ENCODE data around the gene TSEN54. TPM values are rescaled to one million over a fixed set of nuclear protein-coding genes. Genes with fewer than 3 reads are reported as not detected.

The TSEN54 gene
- polyA plus RNA-seq, 1 of the 3 experiments (the other 2 are of a cell fraction): 29.8 TPM

DNA sequence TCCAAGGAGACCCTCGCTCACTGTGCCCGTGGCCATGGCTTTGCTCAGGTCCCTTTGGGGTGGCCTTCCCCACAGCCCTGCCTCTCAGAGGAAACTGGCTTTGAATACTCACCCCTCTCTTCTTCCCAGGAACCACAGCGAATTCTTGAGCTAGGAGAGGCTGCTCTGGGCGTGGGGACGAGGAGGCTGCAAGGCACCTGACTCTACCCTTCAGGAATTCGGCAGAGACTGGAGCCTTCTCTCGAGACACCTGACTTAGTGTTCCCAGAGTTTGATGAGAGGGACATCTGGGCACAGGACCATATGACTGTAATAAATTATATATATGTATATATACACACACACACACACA lies 15.4 kb downstream of the TSEN54 start:
- Histone ChIP-seq H3K4me1 (ENCODE audit: control insufficient read depth in 1 of 2, insufficient read depth in 2 of 2, low read depth in 1 of 2, low read length in 1 of 2) (no peaks in the 10 kb centered on the region), H3K4me3 (ENCODE audit: low read depth in 2 of 2, low read length in 1 of 2) (no peak overlapping the region), H3K36me3 (replicated peaks in 1 of 2; ENCODE audit: control insufficient read depth in 1 of 2, insufficient read depth in 2 of 2, low read length in 1 of 2) (no peaks in the 10 kb centered on the region), H2AFZ (ENCODE audit: low read depth) (no peak overlapping the region), H3K4me2 (no peak overlapping the region), H3K79me2 (ENCODE audit: insufficient read depth) (no peaks in the 10 kb centered on the region), H4K20me1 (ENCODE audit: insufficient read depth) (no peaks in the 10 kb centered on the region), H3F3A (replicated peaks; ENCODE audit: insufficient read depth) (peaks cover 5% of the 10 kb centered on the region), H3K27ac (ENCODE audit: low read depth in 2 of 2, low read length in 1 of 2) (no peak overlapping the region), H3K9ac (no peak overlapping the region), H3K9me2 (no peaks in the 10 kb centered on the region), H3K27me3 (ENCODE audit: insufficient read depth) (peaks cover 4% of the 10 kb centered on the region; the same call in 1 of the 2 replicates), H3K9me3 (no peaks in the 10 kb centered on the region)
- POLR2A ChIA-PET: no interaction called here
- WGBS (ENCODE audit: low lambda C conversion rate): 72% methylated on average over 4 of the region's 7 CpGs
- no peak for TF ChIP-seq JUND (IDR thresholded peaks at IDR 0.05)
- no peak for TF ChIP-seq EZH2phosphoT487 (IDR thresholded peaks at IDR 0.05; ENCODE audit: borderline replicate concordance, low read depth)
- TF ChIP-seq SMC3 (IDR thresholded peaks at IDR 0.05; ENCODE audit: low read depth, low read length): no peak
- TF ChIP-seq RFX5 (IDR thresholded peaks at IDR 0.05; ENCODE audit: low read length): no peak
- no peak for TF ChIP-seq NRF1 (IDR thresholded peaks at IDR 0.05; ENCODE audit: low read depth, low read length)
- no peak for TF ChIP-seq FOSL2 (IDR thresholded peaks at IDR 0.05; ENCODE audit: borderline replicate concordance, low read depth)
- TF ChIP-seq GABPA (IDR thresholded peaks at IDR 0.05; ENCODE audit: low read depth): no peak
- TF ChIP-seq NFIC (IDR thresholded peaks at IDR 0.05; ENCODE audit: borderline replicate concordance): no peak
- TF ChIP-seq, protein P1, sequence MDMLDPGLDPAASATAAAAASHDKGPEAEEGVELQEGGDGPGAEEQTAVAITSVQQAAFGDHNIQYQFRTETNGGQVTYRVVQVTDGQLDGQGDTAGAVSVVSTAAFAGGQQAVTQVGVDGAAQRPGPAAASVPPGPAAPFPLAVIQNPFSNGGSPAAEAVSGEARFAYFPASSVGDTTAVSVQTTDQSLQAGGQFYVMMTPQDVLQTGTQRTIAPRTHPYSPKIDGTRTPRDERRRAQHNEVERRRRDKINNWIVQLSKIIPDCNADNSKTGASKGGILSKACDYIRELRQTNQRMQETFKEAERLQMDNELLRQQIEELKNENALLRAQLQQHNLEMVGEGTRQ (IDR thresholded peaks at IDR 0.05; ENCODE audit: borderline replicate concordance, low read depth, low read length): no peak
- no peak for TF ChIP-seq TCF12 (IDR thresholded peaks at IDR 0.05)
- TF ChIP-seq, protein P2, sequence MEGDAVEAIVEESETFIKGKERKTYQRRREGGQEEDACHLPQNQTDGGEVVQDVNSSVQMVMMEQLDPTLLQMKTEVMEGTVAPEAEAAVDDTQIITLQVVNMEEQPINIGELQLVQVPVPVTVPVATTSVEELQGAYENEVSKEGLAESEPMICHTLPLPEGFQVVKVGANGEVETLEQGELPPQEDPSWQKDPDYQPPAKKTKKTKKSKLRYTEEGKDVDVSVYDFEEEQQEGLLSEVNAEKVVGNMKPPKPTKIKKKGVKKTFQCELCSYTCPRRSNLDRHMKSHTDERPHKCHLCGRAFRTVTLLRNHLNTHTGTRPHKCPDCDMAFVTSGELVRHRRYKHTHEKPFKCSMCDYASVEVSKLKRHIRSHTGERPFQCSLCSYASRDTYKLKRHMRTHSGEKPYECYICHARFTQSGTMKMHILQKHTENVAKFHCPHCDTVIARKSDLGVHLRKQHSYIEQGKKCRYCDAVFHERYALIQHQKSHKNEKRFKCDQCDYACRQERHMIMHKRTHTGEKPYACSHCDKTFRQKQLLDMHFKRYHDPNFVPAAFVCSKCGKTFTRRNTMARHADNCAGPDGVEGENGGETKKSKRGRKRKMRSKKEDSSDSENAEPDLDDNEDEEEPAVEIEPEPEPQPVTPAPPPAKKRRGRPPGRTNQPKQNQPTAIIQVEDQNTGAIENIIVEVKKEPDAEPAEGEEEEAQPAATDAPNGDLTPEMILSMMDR (IDR thresholded peaks at IDR 0.05): no peak
- no peak for DNase-seq
- CTCF ChIA-PET: interaction anchor here (1.1 kb wide), 2 partner anchors 20 to 101 kb away, joined by 3 to 4 read pairs; partner anchors contain the start of gene SMIM5

DNA sequence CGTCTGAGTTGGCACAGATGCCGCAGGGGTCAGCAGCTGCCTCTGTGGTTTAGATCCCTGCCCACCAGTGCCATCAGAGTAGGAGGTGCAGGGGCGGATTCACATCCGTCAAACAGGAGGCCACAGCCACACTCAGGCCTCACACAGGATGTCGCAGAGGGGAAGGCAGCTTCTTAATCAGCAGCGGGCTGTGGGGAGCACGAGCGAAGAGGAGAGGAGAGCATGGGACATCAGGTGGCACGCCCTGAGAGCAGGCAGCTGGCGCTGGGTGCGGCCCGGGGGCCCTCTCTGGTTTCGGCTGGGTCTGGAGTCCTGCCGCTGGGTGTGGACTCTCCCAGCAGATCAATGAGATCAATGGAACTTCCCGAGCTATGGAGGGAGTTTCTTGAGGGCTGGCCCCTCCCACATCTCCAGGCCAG lies 18.8 kb downstream of the TSEN54 start:
- Histone ChIP-seq H3K27me3 (ENCODE audit: insufficient read depth) (no peaks in the 10 kb centered on the region), H3K36me3 (replicated peaks in 1 of 2; ENCODE audit: control insufficient read depth in 1 of 2, insufficient read depth in 2 of 2, low read length in 1 of 2) (no peaks in the 10 kb centered on the region), H3K9ac (no peak overlapping the region), H3K4me3 (ENCODE audit: low read depth in 2 of 2, low read length in 1 of 2) (no peak overlapping the region), H3K9me3 (no peaks in the 10 kb centered on the region), H3K9me2 (no peaks in the 10 kb centered on the region), H3F3A (replicated peaks; ENCODE audit: insufficient read depth) (no peaks in the 10 kb centered on the region), H2AFZ (ENCODE audit: low read depth) (no peak overlapping the region), H3K27ac (ENCODE audit: low read depth in 2 of 2, low read length in 1 of 2) (no peak overlapping the region), H3K79me2 (ENCODE audit: insufficient read depth) (no peaks in the 10 kb centered on the region), H4K20me1 (ENCODE audit: insufficient read depth) (no peaks in the 10 kb centered on the region), H3K4me2 (no peak overlapping the region), H3K4me1 (ENCODE audit: control insufficient read depth in 1 of 2, insufficient read depth in 2 of 2, low read depth in 1 of 2, low read length in 1 of 2) (peaks cover 0 to 4% of the 10 kb centered on the region in 2 experiments; a peak in 1 of 4 replicates)
- no peak for DNase-seq
- 85% methylated on average over 12 of the region's 15 CpGs for WGBS (ENCODE audit: low lambda C conversion rate)
- POLR2A ChIA-PET: interaction anchor here (0.7 kb wide), 1 partner anchor 292 kb away, joined by 3 read pairs; no protein-coding TSS in a partner anchor
- TF ChIP-seq, protein P3, sequence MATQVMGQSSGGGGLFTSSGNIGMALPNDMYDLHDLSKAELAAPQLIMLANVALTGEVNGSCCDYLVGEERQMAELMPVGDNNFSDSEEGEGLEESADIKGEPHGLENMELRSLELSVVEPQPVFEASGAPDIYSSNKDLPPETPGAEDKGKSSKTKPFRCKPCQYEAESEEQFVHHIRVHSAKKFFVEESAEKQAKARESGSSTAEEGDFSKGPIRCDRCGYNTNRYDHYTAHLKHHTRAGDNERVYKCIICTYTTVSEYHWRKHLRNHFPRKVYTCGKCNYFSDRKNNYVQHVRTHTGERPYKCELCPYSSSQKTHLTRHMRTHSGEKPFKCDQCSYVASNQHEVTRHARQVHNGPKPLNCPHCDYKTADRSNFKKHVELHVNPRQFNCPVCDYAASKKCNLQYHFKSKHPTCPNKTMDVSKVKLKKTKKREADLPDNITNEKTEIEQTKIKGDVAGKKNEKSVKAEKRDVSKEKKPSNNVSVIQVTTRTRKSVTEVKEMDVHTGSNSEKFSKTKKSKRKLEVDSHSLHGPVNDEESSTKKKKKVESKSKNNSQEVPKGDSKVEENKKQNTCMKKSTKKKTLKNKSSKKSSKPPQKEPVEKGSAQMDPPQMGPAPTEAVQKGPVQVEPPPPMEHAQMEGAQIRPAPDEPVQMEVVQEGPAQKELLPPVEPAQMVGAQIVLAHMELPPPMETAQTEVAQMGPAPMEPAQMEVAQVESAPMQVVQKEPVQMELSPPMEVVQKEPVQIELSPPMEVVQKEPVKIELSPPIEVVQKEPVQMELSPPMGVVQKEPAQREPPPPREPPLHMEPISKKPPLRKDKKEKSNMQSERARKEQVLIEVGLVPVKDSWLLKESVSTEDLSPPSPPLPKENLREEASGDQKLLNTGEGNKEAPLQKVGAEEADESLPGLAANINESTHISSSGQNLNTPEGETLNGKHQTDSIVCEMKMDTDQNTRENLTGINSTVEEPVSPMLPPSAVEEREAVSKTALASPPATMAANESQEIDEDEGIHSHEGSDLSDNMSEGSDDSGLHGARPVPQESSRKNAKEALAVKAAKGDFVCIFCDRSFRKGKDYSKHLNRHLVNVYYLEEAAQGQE (IDR thresholded peaks at IDR 0.05; ENCODE audit: low read depth, low read length): no peak
- TF ChIP-seq NRF1 (IDR thresholded peaks at IDR 0.05; ENCODE audit: low read depth, low read length): no peak
- TF ChIP-seq, protein P4, sequence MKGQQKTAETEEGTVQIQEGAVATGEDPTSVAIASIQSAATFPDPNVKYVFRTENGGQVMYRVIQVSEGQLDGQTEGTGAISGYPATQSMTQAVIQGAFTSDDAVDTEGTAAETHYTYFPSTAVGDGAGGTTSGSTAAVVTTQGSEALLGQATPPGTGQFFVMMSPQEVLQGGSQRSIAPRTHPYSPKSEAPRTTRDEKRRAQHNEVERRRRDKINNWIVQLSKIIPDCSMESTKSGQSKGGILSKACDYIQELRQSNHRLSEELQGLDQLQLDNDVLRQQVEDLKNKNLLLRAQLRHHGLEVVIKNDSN (IDR thresholded peaks at IDR 0.05; ENCODE audit: borderline replicate concordance, low read depth): no peak
- no peak for TF ChIP-seq TCF12 (IDR thresholded peaks at IDR 0.05)
- TF ChIP-seq RCOR1 (IDR thresholded peaks at IDR 0.05; ENCODE audit: low read length): no peak
- CTCF ChIA-PET: interaction anchor here (0.7 to 1.4 kb wide), 4 partner anchors 8 to 1167 kb away, joined by 3 read pairs; no protein-coding TSS in a partner anchor
